Measurements from ENCODE around the gene TLR5.
A peak's percentile ranks its signal among the peaks of the same experiment; 100 is the strongest.

Gene TLR5

DNA sequence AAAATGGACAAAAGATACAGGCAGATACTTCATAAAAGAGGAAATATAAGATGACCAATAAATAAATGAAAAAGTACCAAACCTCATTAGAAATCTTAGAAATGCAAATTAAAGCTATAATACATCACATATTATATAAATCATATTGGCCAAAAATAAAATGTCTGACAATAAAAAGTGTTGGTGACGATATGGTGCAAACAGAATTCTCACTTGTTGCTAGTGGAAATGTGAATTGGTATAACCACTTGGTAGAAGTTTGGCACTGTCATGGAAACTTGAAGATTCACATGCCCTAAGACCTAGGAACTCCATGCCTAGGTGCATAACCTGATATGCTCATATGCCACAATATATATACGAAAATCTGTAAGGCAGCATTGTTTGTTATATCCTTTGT, 4.4 kb upstream of the TLR5 start:
- DNase-seq (ENCODE audit: low spot score) = no peak

DNA sequence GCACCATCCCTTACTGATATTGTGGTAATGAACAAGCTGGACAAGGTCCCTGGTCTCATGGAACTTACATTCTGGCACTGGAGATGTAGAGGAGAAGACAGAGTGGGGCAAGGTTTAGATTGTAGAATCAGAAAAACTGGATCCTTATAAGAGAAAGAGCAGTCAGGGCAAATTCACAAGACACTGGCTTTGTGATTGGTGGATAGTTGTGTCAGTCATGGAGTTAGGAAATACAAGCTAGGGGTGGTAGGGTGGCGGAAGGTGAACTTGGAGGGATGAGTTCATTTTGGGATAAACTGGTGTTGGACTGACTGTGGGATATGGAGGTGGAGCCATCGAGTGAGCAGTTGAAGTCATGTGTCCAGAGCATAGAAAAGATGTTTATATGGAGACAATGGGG, 3.7 kb upstream of the TLR5 start:
- DNase-seq (ENCODE audit: low spot score) = no peak

DNA sequence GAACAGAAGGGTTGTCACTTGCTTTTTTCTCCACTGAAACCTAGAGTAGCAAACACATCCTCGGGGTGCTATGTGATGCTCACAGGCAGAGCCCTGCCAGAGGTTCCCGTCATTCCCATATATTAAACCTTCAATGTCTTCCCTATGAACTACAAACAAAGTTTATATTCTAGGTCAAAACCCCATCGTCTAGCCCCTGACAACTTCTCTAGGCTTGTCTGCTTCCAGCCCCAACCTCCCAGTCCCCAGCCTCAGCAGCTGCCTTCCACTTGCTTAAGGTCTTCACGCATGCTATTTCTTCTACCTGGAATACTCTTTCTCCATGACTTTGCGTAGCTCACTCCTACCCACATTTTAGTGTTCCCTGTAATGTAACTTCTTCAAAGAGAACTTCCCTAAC, 1.9 kb upstream of the TLR5 start:
- DNase-seq (ENCODE audit: low spot score) = no peak

DNA sequence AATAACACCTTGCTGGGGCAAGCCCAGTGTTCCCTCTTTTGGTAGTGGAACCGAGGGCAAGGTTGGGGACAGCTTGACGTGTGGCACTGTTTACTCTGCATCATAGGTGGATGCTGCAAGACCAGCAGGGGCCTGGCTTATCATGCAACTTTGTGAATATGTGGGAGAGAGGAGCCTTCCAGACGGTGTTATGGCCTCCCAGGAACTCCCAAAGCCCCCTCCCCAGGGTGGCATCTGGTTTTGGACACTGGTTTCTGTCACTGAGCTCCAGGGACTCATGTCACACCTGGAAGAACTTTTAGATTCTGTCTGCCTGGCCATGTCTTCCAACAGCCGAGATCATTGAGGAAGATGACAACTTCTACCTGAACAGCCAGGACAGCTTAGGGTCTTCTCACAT, 1.4 kb upstream of the TLR5 start:
- DNase-seq (ENCODE audit: low spot score) = no peak

DNA sequence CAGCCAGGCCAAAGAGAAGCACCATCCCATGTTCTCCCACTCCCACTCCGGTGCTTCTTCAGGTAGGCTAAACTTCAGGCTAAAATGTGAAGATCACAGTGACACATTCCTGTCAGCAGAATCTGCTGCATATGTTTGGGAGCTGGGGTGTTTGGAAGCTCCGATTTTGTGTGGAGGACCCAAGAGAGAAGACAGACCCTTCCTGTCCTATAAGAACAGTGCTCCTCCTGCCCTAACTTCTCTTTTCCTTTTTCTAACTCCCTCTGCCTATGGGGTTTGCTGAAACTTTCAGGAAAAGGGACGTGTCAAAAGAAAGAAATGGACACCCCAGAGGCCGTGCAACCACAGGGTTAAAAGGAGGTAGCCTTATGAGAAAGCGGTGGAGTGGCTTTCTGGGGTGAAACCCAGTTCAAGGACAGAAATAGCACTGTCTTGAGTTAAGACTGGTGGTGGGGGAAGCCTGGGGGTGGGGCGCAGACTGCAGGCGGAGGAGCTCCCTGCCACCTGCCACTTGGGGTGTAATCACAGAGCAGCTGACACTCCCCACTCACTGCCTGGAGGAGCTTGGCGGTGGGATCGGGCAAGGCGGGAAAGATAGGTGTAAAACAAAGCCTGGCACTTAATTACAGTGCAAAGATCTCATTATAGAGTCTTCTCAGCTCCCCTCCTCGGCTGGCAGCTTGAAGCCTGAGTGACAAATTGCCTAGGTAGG, 645 bp upstream of the TLR5 start:
- no peak for DNase-seq (ENCODE audit: low spot score)

DNA sequence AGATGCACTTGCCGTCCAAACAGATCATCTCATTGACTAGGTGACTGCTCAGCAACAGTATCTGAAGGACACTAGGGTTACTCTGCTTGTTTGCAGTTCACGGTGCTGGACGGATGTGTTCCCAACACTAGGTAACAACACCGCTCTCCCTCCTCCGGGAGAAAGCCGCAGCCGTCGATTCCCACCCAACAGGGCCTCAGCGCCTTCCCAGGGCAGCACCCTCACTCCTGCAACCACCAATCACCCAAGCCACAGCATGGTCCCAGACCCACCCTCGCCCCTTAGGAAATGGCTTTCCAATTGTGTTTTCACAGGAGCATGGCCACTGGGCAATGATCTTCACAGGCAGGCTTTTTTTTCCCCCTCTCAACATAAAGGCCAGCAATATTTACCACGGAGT, 779 bp downstream of the TLR5 start:
- no peak for DNase-seq (ENCODE audit: low spot score)

DNA sequence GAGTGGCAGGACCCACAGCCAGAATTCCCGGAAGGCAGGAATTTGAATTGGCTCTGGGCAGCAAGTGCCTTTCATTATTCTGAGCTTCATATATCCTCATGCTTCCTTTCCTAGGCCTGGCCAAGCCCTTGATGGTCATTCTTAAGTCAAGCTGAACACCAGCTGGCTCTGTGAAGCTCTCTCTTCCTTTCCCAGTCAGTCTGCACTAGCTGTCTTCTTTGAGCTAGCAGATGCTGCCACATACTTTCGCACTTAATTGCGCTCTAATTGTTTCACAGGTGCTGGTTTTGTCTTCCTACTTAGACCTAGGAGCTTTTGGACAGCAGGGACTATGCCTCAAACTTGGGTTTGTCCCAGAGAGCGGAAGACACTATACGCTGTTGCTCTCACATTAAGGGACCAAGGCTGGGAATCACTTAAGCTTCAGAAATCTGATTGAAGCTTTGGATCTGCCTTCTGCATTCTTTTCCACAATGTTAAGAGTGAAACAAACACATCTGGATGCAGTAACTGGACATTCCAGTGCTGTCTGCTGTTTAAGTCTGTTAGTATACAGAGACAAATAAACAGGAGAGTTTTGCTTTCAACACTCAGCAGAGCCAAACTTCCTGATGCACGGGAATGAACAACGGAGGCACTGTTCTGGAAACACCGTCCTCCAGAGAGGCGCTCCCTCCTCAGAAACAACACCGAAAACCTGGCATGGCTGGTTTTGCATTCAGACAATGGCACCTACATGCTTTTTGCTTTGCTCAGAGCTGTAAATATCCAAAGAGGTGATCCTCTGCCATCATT, 2.2 kb downstream of the TLR5 start:
- DNase-seq (ENCODE audit: low spot score) = peak; percentile 22

DNA sequence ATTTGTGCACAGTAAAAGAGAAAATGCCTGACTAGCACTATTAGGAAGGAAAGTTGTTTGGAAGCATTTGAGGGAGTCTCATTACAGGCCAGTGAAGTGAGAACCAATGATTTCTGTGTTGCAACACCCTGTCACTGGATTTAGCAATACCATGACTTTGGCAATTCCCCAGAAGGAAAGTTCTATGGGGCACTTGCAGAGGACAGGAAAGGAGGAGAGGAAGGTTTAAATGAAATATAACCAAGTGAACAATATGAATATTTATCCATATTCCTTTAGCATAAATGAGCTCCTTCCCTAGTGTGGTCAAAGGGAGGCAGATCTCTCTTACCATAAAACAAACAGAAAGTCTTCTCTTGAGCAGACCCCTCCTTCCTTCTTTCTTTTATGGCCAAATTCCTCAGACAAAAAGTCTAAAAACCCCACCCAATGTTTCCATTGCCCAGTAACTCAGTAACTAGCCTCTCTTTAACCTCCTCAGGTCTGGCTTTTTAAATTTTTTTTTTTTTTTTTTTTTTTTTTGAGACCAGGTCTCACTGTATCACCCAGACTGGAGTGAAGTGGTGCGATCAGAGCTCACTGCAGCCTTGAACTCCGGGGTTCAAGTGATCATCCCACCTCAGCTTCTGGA, 5.5 kb downstream of the TLR5 start:
- peak; percentile 76 for DNase-seq (ENCODE audit: low spot score)

DNA sequence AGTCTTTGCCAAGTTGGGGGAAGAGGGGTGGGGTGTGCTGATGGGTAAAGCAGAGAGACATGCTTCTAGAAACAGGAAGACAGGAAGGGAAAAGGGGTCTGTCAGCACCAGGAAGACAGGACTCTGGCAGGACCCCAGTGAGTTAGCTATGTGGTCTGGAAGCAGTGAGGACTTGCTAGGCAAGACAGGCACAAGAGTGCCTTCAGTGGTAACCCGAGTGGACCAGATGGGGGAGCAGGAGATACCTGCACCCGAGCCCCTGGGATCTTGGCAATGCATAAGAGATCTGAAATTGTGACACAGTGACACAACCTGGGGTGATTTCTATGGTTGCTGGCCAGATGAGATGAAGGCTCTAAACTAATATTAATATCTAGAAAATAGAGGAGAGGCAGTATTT, 7.0 kb downstream of the TLR5 start:
- DNase-seq (ENCODE audit: low spot score) = no peak

DNA sequence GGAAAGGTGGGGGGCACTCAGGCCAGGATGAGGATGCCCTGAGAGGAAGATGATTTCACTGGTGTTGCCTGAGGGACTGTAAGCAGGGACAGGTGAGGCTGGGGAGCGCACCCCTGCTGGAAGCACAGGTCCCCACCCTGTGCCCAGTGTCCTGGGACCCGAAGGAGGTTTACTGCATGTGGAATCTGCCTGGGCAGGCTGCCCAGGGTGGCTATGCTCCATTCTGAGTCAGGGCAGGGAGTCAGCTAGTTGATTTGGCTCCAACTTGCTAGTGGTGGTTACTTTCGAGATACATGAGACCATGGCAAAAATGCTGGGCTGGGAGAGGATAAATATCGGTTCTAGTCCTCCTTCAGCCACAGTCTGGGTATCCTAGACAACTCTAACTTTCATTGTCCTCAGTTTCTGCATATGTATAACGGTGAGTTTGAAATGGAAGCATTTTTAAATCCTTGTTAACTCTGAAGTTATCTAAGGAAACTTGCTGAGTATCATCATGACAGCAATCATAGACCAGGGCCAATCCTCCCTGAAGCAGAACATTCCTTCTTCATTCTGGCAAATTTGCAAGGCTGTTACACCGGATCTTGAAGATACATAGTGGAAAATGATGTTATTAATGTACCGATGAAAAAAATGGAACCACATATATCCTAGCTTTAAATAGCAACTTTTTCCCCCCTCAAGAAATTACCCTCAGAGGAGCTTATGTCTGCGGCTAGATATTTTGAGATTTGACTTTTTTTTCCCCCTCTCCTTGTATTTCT, 7.7 kb downstream of the TLR5 start:
- DNase-seq (ENCODE audit: low spot score) = peak; percentile 88

DNA sequence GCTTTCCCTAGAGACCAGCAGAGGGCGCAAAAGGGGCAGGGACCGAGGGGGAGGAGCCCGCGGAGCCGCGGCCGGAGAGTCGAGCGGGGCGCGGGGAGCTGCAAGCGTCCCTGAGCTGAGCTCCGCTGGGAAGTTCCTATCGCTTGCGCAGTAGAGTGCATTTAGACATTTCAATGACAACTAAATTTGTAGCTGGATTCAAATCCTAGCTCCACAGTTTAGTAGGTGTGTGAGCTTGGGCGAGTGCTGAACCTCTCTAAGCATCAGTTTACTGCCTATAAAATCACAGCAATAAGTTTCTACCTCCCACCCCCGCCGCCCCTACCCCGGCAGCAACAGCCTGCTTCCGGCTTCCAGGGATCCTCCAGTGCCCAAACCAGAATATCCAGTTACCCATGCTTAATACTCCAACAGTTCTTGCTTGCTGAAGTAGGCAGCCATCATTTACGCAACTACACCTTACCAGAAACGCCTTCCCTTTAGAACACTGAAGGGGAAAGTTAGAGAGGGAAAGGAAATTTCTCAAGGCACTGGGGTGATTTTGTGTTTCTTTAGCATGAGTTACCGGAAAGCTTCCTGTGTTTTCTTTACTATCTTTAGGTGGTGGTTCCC, 9.1 kb downstream of the TLR5 start:
- DNase-seq (ENCODE audit: low spot score) = peak; percentile 90

DNA sequence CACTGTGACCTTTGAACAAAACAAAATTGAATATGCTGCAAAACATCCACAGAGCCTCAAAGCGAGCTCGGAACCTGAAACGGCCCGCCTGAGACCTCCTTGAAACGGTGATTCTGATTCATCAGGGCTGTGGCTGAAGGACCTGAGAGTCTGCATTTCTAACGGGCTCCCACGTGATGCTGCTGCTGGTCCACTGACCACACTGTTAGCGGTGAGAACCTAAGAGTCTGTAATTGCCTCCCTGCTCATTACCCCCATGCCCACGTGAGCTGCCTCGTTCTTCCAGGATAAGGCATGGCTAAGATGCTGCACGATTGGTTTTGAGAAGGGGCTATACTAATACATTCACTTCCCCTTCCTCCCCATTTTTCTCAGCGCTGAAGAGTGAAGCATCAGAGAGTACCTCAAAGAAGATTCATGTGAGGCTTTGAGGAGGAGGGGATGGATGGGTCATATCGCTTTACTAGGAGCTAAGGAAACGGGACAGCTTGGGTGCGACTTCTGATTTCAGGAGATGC, 9.7 kb downstream of the TLR5 start:
- no peak for DNase-seq (ENCODE audit: low spot score)

DNA sequence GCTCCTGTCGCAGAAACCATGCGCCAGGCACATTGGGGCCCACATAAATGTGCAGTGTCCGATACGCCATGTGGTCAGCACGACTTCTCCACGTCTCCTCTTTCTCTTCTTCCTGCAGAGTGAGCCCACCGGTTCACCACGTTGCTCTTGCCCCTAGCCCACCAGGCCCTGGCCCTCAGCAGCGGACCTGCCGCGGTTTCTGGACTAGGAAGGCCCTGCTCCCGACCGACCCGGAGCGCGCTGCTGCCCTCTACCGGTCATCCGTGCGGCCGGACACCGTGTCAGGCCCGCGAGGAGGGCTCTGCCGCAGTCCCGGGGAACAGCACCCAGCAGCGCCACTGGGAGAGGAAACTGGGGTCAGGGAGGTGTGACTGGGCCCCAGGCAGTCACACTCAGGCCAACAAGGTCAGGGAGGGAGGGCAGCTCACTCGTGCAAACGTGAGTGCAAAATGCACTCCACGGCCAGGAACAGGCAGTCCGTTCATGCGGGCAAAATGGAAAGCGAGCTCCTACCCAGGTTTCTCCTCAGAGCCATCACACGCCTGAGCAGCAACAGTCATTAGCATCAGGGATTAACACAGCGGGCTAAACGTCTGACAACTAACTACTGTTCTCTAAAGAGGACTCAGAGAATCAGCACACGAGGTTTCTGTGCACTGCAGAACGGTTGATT, 13.7 kb downstream of the TLR5 start:
- peak; percentile 71 for DNase-seq (ENCODE audit: low spot score)

DNA sequence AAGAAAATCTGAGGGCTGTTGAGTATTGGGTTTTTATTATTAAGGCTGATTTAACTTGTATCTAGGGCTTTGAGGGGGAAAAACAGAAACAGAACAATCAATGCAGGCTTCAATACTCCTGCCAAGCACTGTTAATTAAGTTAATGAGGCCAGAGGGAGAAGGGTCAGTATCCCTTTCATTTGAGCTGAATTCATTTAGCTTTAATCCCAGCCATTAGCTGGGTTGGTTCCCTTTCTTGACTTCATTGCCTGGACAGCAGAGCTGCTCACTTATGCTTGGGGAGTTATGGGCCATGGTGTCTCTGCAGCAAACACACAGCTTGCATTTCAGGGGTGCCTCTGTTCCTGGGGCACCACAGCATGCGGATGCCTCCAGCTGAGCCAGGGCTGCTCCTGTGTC, 16.3 kb downstream of the TLR5 start:
- DNase-seq (ENCODE audit: low spot score) = no peak

DNA sequence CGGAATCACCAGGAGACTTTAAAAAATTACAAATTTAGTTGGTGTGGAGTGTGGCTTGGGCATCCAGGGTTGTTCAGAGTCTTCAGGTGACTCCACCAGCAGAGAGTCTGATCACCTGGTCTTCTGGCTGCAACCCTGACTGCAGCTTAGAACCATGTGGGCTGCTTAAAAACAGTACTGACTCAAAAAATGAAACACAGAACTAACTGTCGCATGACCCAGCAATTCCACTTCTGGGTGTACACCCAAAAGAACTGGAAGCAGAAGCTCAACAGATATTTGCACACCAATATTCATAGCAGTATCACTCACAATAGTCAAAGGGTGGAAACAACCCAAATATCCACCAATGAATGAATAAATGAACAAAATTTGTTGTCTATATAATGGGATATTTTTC, 17.3 kb downstream of the TLR5 start:
- no peak for DNase-seq (ENCODE audit: low spot score)

DNA sequence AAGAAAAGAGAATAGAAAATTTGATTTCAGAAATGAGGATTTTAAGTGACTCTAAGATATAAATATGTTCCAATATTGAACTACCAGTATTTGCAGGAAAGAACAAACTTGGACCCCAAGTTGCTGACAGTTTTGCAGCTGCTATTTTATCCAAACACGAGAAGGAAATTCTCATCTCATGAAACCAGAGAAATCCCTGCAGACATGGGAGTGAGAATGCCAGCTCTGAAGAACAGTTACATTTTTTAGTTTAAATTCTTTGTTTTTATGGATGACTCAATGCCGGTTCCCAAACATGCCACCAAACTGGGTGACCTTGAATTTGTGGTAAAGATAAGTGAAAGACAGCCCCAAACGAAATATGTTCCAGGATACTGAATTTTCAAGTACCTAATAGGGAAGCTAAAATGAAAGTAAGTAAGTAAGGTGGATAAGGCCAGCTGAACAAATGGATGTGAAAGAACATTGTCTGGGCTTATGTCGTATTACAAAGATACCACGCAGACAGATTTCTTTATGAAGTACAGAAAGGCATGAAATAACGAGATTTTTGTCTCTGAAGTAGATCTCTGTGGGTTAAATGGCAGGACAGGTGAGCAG, 19.9 kb downstream of the TLR5 start:
- no peak for DNase-seq (ENCODE audit: low spot score)

DNA sequence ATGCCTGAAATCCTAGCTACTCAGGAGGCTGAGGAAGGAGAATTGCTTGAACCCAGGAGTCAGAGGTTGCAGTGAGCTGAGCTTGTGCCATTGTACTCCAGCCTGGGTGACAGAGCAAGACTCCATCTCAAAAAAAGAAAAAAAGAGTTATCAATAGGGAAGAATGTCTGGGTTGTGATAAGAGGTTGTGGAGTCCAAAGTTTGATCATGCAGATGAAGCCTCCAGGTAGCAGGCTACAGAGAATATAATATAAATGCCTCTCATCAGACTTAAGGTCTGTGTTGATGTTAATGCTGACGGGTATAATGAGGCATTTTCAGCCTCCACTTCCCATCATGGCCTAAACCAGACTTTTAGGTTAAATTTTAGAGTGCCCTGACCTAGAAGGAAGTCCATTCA, 24.6 kb downstream of the TLR5 start:
- no peak for DNase-seq (ENCODE audit: low spot score)

DNA sequence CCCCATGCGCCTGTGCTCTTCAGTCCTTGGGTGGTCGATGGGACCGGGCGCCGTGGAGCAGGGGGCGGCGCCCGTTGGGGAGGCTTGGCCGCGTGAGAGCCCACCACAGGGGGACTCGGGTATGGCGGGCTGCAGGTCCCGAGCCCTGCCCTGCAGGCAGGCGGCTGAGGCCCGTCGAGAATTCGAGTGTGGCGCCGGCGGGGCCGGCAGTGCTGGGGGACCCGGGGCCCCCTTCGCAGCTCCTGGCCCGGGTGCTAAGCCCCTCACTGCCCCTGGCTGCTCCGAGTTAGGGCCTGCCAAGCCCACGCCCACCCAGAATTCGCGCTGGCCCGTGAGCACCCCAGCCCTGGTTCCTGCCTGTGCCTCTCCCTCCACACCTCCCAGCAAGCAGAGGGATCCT, 26.1 kb downstream of the TLR5 start:
- DNase-seq (ENCODE audit: low spot score) = no peak

DNA sequence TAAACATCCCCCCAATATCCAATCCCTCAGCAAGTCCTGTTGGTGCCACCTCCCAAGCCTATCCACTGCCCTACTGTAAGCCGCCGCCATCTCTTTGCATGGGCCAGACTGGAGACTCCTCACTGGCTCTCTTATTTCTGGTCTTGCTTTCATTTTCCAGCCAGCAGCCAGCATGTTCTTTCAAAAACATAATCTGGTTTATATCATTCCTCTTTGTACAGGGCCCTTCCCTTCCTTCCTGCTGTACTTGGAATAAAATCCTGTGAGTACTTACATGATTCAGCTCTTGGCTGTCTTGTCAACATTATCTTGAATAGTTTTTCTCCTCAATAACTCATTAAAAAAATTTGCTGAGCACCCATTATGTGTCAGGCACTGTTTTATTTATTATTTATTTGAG, 28.2 kb downstream of the TLR5 start:
- DNase-seq (ENCODE audit: low spot score) = peak; percentile 21

DNA sequence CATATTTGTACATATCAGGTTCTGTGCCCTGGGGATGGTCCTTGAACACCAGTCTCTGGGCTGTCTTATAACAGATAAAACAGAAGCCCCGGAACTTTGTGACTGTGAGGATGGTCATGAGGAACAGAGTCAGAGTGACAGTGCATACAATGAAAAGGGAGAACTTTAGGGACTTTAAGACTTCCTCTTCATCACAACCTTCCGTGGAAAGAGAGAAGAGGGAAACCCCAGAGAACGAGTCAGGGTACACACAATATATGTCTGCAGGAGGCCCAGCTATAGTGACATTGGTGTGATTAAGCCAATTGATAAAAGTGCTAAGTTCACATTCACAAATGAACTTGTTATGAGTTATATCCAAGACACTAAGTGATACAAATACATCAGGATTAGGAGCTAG, 32.1 kb downstream of the TLR5 start:
- DNase-seq (ENCODE audit: low spot score) = no peak

DNA sequence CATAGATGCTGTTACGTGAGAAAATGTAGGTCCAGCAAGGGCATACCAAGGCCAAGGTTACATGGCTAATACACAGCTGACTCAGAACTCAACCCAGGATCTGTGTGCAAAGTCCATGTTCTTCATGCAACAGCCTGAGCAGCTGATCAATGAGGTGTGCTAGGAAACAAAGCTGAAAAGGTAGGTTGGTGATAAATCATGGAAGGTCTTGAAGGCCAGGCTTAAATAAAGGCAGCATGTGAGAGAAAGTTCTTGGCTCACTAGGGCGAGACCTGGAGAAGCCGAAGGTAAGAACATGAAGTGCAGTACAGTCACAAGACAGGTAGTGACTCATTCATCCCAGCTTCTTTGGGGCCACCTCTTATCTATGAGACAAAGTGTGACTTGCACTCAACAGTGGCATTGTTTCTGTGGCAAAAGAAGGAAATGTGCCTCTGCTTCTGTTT, 33.4 kb downstream of the TLR5 start:
- DNase-seq (ENCODE audit: low spot score) = no peak

All from AG08395 (cell line).